Gastroesophageal sphincter (tissue), 4 donors: ENCODE results near the gene PIP4K2A. TPM values are rescaled to one million over a fixed set of nuclear protein-coding genes. Genes with fewer than 3 reads are reported as not detected.

Experiments used
- ATAC-seq: fragments of 150-250 bp; one replicate; pipeline ENCODE4 v1.9.1; 2016; ENCODE audit warnings: mild to moderate bottlenecking, moderate library complexity
- H3K27ac ChIP-seq, 4 donors: fragments of 200-600 bp; sonication (generic) in 3 of 4; 1 replicate in 3 of 4; 2 replicates in 1 of 4; pipeline ENCODE4 v1.5.1; 2016 to 2019
- H3K27me3 ChIP-seq: fragments of 200-600 bp; sonication (generic); one replicate; pipeline ENCODE4 v1.5.1; 2019
- H3K36me3 ChIP-seq, 2 donors: fragments of 200-600 bp; sonication (generic); one replicate each; pipeline ENCODE4 v1.5.1; 2019; ENCODE audit warnings: control low read depth in 1 of 2
- H3K4me1 ChIP-seq, 3 donors: fragments of 200-600 bp; sonication (generic); 1 replicate in 2 of 3; 2 replicates in 1 of 3; pipeline ENCODE4 v1.5.1; 2016 to 2019; ENCODE audit warnings: control low read depth in 2 of 3
- H3K4me3 ChIP-seq, 2 donors: fragments of 200-600 bp; sonication (generic); one replicate each; pipeline ENCODE4 v1.5.1; 2019; ENCODE audit warnings: mild to moderate bottlenecking in 1 of 2, moderate library complexity in 1 of 2
- H3K9me3 ChIP-seq, 3 donors: fragments of 200-600 bp; sonication (generic); one replicate each; pipeline ENCODE4 v1.5.1; 2017 to 2019; ENCODE audit warnings: control low read depth in 2 of 3
- CTCF ChIP-seq, 4 experiments: fragments of 200-600 bp in 2 of 4; fragments of 450-650 bp in 2 of 4; sonication (generic) in 1 of 4; IDR thresholded peaks; one replicate each; pipeline ENCODE4 v1.5.1; 2017 to 2019; ENCODE audit warnings: antibody characterized with exemption in 4 of 4, mild to moderate bottlenecking in 2 of 4, moderate library complexity in 2 of 4
- EP300 ChIP-seq: sonication (generic); formaldehyde crosslinking; IDR thresholded peaks from one replicate; pipeline ENCODE4 v1.6.1; 2017; ENCODE audit warnings: antibody characterized with exemption, mild to moderate bottlenecking
- POLR2A ChIP-seq, 2 donors: fragments of 450-650 bp; IDR thresholded peaks; one replicate each; pipeline ENCODE4 v1.6.1; 2017; ENCODE audit warnings: antibody characterized with exemption in 2 of 2, mild to moderate bottlenecking in 2 of 2, moderate library complexity in 1 of 2
- POLR2AphosphoS5 ChIP-seq: sonication (generic); formaldehyde crosslinking; IDR thresholded peaks from one replicate; pipeline ENCODE4 v1.6.1; 2017; ENCODE audit warnings: antibody characterized with exemption
- WGBS, 2 donors: methylation state at CpG; one replicate each; pipeline ENCODE4 v1.1.5; 2018; ENCODE audit warnings: low coverage in 1 of 2; 5-methylcytosine and 5-hydroxymethylcytosine counted together
- total RNA-seq, 4 donors: library from RNA; depleted of rRNA; stranded (reverse); fragments of >200 nt; gene quantifications; one replicate each; pipeline ENCODE4 v1.1.0, GENCODE V29; 2016

Gene PIP4K2A
- total RNA-seq, 4 donors from 2014 or later: 30.4 to 57.2 (median 51.3) TPM

GRCh38 chr10:22690614-22691431 lies 23.6 kb downstream of the PIP4K2A start:
- 77 to 82% methylated on average over 4 to 8 of the region's 9 CpGs for WGBS, 2 donors
- no peaks in the 10 kb centered on the region for H3K27me3 ChIP-seq
- no peaks in the 10 kb centered on the region for H3K36me3 ChIP-seq
- no peaks in the 10 kb centered on the region for H3K9me3 ChIP-seq
- H3K4me3 ChIP-seq: no peak overlapping the region
- no peak overlapping the region for H3K27ac ChIP-seq
- no peak for TF ChIP-seq POLR2A (IDR thresholded peaks at IDR 0.05)
- no peak for TF ChIP-seq EP300
- no peak for TF ChIP-seq POLR2AphosphoS5
- TF ChIP-seq CTCF (IDR thresholded peaks at IDR 0.05): no peak
- ATAC-seq: peak; percentile 39
- H3K4me1 ChIP-seq: peaks cover 7 to 45% (median 10%) of the 10 kb centered on the region in 3 donors

DNA sequence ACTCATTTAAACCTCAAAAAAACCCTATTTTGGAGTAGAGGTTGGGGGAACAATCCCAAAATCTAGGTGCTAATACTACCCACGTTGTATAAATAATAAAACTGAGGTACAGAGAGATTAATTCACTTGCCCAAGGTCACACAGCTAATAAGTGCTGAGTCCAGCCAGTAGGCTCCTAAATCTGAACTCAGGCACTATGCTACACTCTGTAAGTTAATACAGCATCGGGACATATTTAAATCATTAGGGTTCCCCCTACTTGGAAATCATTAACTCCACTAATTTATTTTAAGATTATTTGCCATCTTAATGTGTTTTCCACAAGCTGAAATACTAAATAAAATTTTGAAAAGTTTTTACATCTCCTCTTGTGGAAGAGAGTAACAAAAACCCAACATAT lies 24.2 kb downstream of the PIP4K2A start:
- H3K27ac ChIP-seq: no peak overlapping the region
- peaks cover 9 to 46% (median 14%) of the 10 kb centered on the region in 3 donors for H3K4me1 ChIP-seq
- no peak overlapping the region for H3K4me3 ChIP-seq
- ATAC-seq: no peak
- TF ChIP-seq POLR2AphosphoS5: no peak
- TF ChIP-seq POLR2A (IDR thresholded peaks at IDR 0.05): no peak
- TF ChIP-seq CTCF (IDR thresholded peaks at IDR 0.05): no peak
- TF ChIP-seq EP300: no peak
- H3K27me3 ChIP-seq: no peaks in the 10 kb centered on the region
- 73 to 85% methylated on average over 2 of the region's 2 CpGs for WGBS, 2 donors
- no peaks in the 10 kb centered on the region for H3K9me3 ChIP-seq
- no peaks in the 10 kb centered on the region for H3K36me3 ChIP-seq

DNA sequence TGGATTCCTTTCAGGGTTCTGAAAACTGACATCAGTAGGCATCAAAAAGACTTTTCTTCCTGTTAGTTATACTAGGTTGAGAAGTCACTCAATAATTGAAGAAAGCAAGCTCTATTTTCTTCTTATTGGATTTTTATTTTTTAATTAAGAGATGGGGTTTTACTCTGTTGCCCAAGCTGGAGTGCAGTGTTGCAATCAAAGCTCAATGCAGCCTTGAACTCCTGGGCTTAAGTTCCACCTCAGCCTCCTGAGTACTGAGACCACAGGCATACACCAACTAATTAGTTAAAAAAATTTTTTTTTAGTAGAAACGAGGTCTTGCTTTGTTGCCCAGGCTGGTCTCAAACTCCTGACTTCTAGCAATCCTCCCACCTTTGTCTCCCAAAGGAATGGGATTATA lies 28.0 kb downstream of the PIP4K2A start:
- H3K27me3 ChIP-seq: no peaks in the 10 kb centered on the region
- no peak for ATAC-seq
- H3K9me3 ChIP-seq: no peaks in the 10 kb centered on the region
- no peaks in the 10 kb centered on the region for H3K36me3 ChIP-seq
- no peak overlapping the region for H3K4me3 ChIP-seq
- TF ChIP-seq EP300 (no peak), POLR2A (IDR thresholded peaks at IDR 0.05) (no peak), POLR2AphosphoS5 (no peak), CTCF (IDR thresholded peaks at IDR 0.05) (no peak)
- H3K4me1 ChIP-seq: peaks cover 11 to 69% (median 18%) of the 10 kb centered on the region in 3 donors
- WGBS, 2 donors: 38 to 73% methylated on average over 1 of the region's 1 CpG
- no peak overlapping the region for H3K27ac ChIP-seq

- WGBS, 2 donors: 48 to 58% methylated on average over 7 to 8 of the region's 8 CpGs
- Histone ChIP-seq H3K36me3 (no peaks in the 10 kb centered on the region), H3K27me3 (no peaks in the 10 kb centered on the region), H3K4me3 (no peak overlapping the region), H3K4me1 (peaks cover 11 to 67% (median 15%) of the 10 kb centered on the region in 3 donors), H3K9me3 (no peaks in the 10 kb centered on the region), H3K27ac (peak overlapping the region in 2 of 4 donors; percentile 19 to 28)
- TF ChIP-seq EP300 (no peak), POLR2A (IDR thresholded peaks at IDR 0.05) (no peak), CTCF (IDR thresholded peaks at IDR 0.05) (no peak), POLR2AphosphoS5 (no peak)
- peak; percentile 65 for ATAC-seq
Observed at GRCh38 chr10:22685926-22686325, 28.5 kb downstream of the PIP4K2A start.

GRCh38 chr10:22684699-22685098 lies 29.7 kb downstream of the PIP4K2A start:
- no peak overlapping the region for H3K4me3 ChIP-seq
- no peaks in the 10 kb centered on the region for H3K9me3 ChIP-seq
- peaks cover 11 to 57% (median 12%) of the 10 kb centered on the region in 3 donors for H3K4me1 ChIP-seq
- WGBS, 2 donors: 67 to 90% methylated on average over 5 of the region's 5 CpGs
- no peak for TF ChIP-seq EP300
- no peak for ATAC-seq
- H3K27me3 ChIP-seq: no peaks in the 10 kb centered on the region
- H3K27ac ChIP-seq: peak overlapping the region in 2 of 4 donors; percentile 45 to 54
- no peaks in the 10 kb centered on the region for H3K36me3 ChIP-seq
